ENCODE measurements around the gene POLRMT.

POLRMT gene

GRCh38 chr19:643736-644135 is 10.4 kb upstream of the POLRMT start:
- no peak overlapping the region for H3K4me3 ChIP-seq (ENCODE audit: low read depth, low read length)
- ChIA-PET CTCF (no interaction called here), POLR2A (no interaction called here)
- TF ChIP-seq CTCF (IDR thresholded peaks at IDR 0.05; ENCODE audit: insufficient read depth, low read length, missing control alignments): no peak
- no peak for DNase-seq (ENCODE audit: low read depth, low spot score)

DNA sequence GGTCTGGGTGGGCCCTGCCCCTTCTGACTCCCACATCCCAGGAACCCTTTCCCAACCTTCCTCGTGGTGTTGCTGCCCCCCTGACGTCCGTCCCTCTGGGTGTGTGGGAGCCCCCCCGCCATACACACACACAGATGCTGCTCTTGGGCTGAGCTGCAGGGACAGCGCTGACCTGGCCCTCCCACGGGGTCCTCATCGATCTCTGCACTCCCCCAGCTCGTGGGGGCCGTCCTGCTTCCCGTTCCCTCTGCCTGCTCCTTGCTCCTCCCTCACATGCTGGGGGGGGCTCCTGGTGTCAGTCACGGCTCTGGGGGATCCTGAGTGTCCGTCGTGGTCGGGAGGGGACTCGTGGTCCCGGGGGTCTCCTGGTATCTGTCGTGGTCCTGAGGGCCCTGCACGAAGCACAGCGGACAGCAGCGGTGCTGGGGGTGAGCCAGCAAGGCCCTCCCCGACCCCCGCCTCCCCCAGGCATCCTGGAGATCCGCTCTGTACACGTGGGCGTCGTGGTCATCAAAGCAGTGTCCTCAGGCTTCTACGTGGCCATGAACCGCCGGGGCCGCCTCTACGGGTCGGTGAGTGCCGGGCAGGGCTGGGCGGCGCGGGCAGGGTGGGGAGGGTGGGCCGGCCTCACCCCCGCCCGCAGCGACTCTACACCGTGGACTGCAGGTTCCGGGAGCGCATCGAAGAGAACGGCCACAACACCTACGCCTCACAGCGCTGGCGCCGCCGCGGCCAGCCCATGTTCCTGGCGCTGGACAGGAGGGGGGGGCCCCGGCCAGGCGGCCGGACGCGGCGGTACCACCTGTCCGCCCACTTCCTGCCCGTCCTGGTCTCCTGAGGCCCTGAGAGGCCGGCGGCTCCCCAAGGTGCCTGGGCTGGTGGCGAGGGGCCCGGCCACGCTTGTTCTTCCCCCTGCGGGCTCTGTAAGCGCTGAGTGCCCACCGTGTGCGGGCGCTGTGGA is 9.7 kb upstream of the POLRMT start:
- no peak for TF ChIP-seq CTCF (IDR thresholded peaks at IDR 0.05; ENCODE audit: insufficient read depth, low read length, missing control alignments)
- POLR2A ChIA-PET: no interaction called here
- CTCF ChIA-PET: no interaction called here
- H3K4me3 ChIP-seq (ENCODE audit: low read depth, low read length): no peak overlapping the region
- no peak for DNase-seq (ENCODE audit: low read depth, low spot score)

DNA sequence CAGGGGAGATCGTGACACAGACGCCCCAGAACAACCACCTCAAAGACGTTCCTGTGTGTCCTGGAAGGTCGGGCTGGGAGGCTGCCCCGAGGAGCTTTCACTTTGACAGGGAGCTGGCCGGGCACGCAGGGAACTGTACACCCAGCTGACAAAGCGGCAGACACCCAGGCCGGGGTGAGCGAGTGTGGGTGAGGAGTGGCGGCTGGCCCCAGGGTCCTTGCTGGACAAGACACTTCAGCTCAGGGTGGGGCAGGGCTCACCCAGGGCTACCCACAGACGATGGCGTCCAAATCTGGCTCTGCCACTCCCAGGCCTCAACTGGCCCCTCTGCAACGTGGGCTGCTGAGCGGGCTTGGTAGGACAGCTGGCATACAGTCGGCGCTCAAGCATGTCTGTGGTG is 8.4 kb upstream of the POLRMT start:
- H3K4me3 ChIP-seq (ENCODE audit: low read depth, low read length): no peak overlapping the region
- ChIA-PET POLR2A (interaction anchor here (0.7 kb wide), 1 partner anchor 37 kb away, joined by 3 read pairs; no protein-coding TSS in a partner anchor), CTCF (no interaction called here)
- DNase-seq (ENCODE audit: low read depth, low spot score): no peak
- no peak for TF ChIP-seq CTCF (IDR thresholded peaks at IDR 0.05; ENCODE audit: insufficient read depth, low read length, missing control alignments)

DNA sequence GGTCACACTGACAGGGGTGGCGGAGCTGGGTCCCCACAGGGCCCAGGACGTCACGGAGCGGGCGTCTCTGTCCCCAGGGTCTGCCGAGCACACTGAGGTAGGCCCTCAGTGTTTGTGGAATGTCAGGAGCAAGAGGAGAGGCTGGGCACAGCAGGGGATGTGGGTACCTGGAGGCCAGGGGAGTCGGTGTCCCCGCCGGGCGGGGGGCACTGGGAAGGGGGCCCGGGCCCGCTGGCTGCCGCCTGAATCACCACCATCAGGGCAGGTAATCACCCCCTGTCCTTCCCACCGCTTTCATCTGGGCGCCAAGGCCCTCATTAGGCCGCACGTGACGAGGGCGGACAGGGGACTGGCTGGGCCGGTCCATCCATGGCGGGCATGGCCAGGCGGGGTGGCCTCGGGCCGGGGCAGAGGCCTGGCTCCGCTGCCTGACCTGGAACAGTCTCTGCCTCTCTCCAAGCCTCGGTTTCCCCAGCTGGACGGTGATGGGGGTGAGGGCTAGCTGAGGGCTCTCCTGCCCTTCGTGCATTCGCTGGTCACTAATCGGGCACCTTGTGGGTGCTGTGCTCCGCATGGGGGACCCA is 7.4 kb upstream of the POLRMT start:
- no peak overlapping the region for H3K4me3 ChIP-seq (ENCODE audit: low read depth, low read length)
- ChIA-PET POLR2A (no interaction called here), CTCF (no interaction called here)
- no peak for DNase-seq (ENCODE audit: low read depth, low spot score)
- TF ChIP-seq CTCF (IDR thresholded peaks at IDR 0.05; ENCODE audit: insufficient read depth, low read length, missing control alignments): no peak

DNA sequence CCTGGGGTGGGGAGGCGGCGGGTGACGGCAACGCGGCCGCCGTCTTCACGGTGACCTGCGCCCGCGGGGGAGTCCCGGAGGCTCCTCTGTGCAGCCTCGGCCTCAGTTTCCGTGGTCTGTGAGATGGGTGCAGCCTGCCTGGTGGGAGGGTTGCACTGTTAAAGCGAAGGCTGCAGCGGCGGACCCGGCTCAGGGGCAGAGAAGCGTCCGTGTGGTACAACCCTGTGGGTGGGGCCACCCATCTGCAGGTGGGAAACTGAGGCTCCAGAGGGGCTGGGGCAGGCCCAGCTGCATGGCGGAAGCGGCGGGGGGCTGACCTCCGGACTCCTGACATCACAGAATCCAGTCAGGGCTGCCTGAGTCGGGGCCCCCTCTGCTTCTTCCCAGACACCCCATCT is 6.8 kb upstream of the POLRMT start:
- no peak for DNase-seq (ENCODE audit: low read depth, low spot score)
- POLR2A ChIA-PET: no interaction called here
- CTCF ChIA-PET: interaction anchor here (1.0 kb wide), 1 partner anchor 10 kb away, joined by 3 read pairs; no protein-coding TSS in a partner anchor
- H3K4me3 ChIP-seq (ENCODE audit: low read depth, low read length): peak overlapping the region; percentile 43; the same call in 1 of the 2 replicates
- TF ChIP-seq CTCF (IDR thresholded peaks at IDR 0.05; ENCODE audit: insufficient read depth, low read length, missing control alignments): no peak
